ENCODE results near the gene REX1BD. TPM values are rescaled to one million over a fixed set of nuclear protein-coding genes. Genes with fewer than 3 reads are reported as not detected.
A peak's percentile ranks its signal among the peaks of the same experiment; 100 is the strongest.

Gene REX1BD
- total and polyA plus RNA-seq, 2 of the 13 experiments (the other 11 are each of a cell fraction or from before 2014, with no cell fraction given) = 7.5 to 25.4 TPM

GRCh38 chr19:18636969-18637629, 48.5 kb downstream of the REX1BD start, which contains the start of gene KLHL26 (continued):
- no peak for TF ChIP-seq MAFK (conservative IDR thresholded peaks at IDR 0.05 in 1 of 2, IDR thresholded peaks at IDR 0.05 in 1 of 2; ENCODE audit: low read length in 2 of 2)
- TF ChIP-seq, protein P1, sequence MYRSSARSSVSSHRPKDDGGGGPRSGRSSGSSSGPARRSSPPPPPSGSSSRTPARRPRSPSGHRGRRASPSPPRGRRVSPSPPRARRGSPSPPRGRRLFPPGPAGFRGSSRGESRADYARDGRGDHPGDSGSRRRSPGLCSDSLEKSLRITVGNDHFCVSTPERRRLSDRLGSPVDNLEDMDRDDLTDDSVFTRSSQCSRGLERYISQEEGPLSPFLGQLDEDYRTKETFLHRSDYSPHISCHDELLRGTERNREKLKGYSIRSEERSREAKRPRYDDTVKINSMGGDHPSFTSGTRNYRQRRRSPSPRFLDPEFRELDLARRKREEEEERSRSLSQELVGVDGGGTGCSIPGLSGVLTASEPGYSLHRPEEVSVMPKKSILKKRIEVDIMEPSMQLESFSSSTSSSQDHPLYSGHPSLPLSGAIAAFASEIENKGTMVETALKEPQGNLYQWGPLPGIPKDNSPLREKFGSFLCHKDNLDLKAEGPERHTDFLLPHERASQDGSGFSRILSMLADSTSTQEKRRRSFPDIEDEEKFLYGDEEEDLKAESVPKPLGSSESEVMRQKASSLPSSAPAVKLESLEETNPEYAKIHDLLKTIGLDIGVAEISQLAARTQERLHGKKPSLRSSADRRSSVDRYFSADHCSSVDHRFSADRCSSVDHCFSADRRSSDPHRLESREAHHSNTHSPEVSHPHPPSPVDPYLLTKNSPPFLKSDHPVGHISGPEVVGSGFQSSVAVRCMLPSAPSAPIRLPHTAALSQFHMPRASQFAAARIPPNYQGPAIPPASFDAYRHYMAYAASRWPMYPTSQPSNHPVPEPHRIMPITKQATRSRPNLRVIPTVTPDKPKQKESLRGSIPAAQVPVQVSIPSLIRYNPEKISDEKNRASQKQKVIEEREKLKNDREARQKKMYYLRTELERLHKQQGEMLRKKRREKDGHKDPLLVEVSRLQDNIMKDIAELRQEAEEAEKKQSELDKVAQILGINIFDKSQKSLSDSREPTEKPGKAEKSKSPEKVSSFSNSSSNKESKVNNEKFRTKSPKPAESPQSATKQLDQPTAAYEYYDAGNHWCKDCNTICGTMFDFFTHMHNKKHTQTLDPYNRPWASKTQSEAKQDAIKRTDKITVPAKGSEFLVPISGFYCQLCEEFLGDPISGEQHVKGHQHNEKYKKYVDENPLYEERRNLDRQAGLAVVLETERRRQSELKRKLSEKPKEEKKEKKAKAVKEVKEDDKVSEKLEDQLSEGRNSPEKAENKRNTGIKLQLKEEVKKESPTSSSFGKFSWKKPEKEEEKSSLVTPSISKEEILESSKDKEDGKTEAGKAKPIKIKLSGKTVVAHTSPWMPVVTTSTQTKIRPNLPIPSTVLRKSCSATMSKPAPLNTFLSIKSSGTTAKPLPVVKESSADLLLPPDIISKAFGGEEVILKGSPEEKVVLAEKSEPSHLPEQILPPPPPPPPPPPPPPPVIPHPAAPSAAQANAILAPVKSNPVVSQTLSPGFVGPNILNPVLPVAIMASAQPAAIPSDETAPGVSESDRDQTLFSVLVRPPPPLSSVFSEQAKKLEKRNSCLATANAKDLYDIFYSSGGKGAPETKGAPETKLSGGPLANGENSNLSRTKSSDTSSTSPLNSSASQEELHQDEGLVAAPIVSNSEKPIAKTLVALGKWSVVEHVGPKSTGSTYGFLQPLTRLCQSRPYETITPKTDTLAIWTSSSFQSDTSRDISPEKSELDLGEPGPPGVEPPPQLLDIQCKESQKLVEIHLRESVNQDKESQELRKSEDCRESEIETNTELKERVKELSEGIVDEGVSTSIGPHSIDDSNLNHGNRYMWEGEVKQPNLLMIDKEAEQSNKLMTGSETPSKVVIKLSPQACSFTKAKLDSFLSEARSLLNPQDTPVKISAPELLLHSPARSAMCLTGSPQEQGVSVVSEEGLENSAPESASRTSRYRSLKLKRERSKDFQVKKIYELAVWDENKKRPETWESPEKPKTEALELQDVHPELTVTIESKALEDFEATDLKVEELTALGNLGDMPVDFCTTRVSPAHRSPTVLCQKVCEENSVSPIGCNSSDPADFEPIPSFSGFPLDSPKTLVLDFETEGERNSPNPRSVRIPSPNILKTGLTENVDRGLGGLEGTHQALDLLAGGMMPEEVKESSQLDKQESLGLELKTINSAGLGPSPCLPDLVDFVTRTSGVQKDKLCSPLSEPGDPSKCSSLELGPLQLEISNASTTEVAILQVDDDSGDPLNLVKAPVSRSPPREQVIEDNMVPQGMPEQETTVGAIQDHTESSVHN (CRISPR knock-in tag; IDR thresholded peaks at IDR 0.05) = no peak
- TF ChIP-seq GTF2F1 (IDR thresholded peaks at IDR 0.05; ENCODE audit: low read length) = no peak
- no peak for TF ChIP-seq ELF1 (CRISPR knock-in tag; IDR thresholded peaks at IDR 0.05)
- TF ChIP-seq, protein P2, sequence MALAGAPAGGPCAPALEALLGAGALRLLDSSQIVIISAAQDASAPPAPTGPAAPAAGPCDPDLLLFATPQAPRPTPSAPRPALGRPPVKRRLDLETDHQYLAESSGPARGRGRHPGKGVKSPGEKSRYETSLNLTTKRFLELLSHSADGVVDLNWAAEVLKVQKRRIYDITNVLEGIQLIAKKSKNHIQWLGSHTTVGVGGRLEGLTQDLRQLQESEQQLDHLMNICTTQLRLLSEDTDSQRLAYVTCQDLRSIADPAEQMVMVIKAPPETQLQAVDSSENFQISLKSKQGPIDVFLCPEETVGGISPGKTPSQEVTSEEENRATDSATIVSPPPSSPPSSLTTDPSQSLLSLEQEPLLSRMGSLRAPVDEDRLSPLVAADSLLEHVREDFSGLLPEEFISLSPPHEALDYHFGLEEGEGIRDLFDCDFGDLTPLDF (CRISPR knock-in tag; IDR thresholded peaks at IDR 0.05) = no peak
- TF ChIP-seq HOXA3 (CRISPR knock-in tag; IDR thresholded peaks at IDR 0.05) = peak; percentile 59; the same call in 1 of the 2 replicates
- no peak for TF ChIP-seq EZH2 (conservative IDR thresholded peaks at IDR 0.05; ENCODE audit: low read depth, low read length)
- no peak for TF ChIP-seq MLLT10 (CRISPR knock-in tag; IDR thresholded peaks at IDR 0.05)
- peak; percentile 60; the same call in 1 of the 2 replicates for TF ChIP-seq YEATS4 (CRISPR knock-in tag; IDR thresholded peaks at IDR 0.05; ENCODE audit: borderline replicate concordance)
- TF ChIP-seq, protein P3, sequence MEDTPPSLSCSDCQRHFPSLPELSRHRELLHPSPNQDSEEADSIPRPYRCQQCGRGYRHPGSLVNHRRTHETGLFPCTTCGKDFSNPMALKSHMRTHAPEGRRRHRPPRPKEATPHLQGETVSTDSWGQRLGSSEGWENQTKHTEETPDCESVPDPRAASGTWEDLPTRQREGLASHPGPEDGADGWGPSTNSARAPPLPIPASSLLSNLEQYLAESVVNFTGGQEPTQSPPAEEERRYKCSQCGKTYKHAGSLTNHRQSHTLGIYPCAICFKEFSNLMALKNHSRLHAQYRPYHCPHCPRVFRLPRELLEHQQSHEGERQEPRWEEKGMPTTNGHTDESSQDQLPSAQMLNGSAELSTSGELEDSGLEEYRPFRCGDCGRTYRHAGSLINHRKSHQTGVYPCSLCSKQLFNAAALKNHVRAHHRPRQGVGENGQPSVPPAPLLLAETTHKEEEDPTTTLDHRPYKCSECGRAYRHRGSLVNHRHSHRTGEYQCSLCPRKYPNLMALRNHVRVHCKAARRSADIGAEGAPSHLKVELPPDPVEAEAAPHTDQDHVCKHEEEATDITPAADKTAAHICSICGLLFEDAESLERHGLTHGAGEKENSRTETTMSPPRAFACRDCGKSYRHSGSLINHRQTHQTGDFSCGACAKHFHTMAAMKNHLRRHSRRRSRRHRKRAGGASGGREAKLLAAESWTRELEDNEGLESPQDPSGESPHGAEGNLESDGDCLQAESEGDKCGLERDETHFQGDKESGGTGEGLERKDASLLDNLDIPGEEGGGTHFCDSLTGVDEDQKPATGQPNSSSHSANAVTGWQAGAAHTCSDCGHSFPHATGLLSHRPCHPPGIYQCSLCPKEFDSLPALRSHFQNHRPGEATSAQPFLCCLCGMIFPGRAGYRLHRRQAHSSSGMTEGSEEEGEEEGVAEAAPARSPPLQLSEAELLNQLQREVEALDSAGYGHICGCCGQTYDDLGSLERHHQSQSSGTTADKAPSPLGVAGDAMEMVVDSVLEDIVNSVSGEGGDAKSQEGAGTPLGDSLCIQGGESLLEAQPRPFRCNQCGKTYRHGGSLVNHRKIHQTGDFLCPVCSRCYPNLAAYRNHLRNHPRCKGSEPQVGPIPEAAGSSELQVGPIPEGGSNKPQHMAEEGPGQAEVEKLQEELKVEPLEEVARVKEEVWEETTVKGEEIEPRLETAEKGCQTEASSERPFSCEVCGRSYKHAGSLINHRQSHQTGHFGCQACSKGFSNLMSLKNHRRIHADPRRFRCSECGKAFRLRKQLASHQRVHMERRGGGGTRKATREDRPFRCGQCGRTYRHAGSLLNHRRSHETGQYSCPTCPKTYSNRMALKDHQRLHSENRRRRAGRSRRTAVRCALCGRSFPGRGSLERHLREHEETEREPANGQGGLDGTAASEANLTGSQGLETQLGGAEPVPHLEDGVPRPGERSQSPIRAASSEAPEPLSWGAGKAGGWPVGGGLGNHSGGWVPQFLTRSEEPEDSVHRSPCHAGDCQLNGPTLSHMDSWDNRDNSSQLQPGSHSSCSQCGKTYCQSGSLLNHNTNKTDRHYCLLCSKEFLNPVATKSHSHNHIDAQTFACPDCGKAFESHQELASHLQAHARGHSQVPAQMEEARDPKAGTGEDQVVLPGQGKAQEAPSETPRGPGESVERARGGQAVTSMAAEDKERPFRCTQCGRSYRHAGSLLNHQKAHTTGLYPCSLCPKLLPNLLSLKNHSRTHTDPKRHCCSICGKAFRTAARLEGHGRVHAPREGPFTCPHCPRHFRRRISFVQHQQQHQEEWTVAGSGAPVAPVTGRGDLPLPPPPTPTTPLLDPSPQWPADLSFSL (CRISPR knock-in tag; IDR thresholded peaks at IDR 0.05) = no peak
- TF ChIP-seq ZBTB7B (CRISPR knock-in tag; IDR thresholded peaks at IDR 0.05) = no peak
- TF ChIP-seq SMARCE1 (IDR thresholded peaks at IDR 0.05; ENCODE audit: borderline replicate concordance) = no peak
